Colon (tissue), 2 donors: Measurements from ENCODE around the gene CPN2.

ENCODE experiments used
- FAIRE-seq: peaks from 2 replicates; lab custom pipeline; 2012; peaks lifted over from hg19 to GRCh38; lab: Jason Lieb, UNC
- donor health status: control.
- donor health status: control.

The CPN2 gene

DNA sequence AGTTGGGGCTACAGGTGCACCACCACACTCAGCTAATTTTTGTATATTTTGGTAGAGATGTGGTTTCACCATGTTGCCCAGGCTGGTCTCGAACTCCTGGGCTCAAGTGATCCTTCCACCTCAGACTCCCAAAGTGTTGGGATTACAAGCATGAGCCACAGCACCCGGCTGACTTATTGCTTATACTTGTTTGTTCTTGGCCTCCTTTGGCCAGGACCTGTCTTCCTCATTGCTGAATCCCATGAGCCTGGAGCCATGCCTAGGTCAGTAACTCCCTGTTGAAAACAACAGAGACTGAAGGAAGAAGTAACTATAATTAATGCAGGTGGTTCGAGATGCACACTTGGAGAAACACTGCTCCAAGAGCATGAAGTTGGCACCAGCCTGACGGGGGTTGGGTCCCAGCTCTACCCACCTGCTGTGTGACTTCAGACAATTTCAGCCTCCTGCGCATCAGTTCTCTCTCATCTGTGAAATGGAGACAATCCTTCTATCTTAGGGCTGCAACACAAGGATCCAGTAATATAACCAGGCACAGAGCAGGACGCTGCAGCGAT lies 38.9 kb downstream of the CPN2 start:
- no peak for FAIRE-seq

DNA sequence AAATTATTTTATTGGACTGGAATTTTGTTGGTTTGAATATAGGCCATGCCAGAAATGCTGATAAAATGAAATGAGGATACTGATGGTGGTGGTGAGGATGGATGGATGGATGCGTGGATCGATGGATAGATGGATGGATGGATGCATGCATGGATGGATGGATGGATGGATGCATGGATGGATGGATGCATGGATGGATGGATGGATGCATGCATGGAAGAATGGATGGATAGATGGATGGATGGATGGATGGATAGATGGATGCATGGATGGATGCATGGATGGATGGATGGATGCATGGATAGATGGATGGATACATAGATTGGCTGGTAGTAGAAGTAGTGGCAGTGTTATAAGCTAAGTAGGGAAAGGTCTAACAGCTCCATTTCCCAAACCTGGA lies 40.1 kb downstream of the CPN2 start:
- no peak for FAIRE-seq

DNA sequence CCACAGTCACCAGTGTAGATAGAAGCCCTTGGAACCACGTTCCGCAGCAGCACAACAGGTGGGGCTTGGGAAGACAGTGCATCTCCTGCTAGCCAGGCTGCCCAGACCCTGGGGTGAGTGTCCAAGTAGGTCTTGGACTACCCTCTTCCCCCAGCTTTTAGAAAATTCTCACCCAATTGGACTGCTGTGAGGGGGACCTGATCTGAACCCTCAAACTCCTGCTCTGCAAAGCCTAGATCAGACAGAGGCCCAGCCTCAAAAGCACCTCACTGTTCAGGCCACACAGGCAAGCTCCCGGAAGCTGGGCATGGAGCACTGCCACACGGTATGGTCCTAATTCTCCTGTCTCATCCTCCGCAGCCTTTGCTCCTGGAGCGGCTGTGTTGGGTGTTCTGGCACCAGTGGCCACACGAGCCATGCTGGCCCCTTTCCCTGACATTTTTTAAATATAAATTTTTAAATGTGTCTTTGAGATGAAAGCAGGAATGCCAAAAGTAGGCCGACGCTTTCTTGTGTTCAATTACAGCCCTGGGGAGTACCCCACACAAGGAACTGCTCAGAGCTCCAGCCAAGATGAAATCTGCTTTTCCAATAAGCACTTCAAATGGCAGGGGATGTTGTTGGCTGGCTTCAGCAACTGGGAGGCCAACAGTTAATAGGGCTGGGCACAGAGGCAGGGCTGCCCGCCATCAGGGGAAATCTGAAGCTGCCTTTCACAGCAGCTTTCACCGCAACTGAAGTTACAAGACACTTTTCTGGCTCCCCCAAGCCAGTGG lies 40.9 kb downstream of the CPN2 start:
- FAIRE-seq = no peak

DNA sequence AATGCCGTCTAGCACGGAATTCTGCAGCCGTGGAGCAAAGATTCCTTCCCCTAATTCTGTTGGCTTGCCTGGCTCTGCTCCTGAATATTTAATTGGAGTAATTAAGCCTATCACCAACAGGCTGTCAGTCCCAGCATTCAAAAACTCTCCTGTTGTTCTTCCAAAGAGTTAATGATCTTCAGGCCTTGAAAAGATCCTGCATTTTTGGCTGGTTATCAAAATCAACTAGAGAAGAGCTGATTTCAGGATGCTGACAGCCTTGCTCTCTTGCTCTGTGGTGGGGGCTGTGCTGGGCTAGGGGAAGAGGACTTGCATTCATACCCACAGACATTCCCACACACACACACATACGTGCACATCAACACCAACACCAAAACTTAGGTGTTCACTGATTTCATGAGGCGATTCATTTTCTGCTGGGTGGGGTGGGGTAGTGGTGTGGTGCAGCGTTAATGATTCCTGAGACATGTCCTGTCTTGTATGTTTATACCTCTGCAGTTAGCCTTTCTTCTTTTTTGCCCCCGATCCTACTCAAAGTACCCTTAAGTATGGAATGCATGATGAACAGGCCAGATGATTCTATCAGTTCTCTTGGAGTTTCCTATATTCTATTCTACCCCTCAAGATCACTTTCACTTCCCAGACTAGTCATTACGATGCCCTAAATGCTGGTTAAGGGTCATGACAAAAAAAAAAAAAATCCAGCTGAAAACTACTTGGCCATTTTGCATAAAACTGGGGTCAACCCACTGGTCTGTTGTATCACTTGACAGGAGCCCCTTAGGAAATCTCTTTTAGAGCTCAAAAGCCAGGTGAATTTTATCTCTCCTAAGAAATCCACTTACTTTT lies 42.3 kb downstream of the CPN2 start:
- no peak for FAIRE-seq

DNA sequence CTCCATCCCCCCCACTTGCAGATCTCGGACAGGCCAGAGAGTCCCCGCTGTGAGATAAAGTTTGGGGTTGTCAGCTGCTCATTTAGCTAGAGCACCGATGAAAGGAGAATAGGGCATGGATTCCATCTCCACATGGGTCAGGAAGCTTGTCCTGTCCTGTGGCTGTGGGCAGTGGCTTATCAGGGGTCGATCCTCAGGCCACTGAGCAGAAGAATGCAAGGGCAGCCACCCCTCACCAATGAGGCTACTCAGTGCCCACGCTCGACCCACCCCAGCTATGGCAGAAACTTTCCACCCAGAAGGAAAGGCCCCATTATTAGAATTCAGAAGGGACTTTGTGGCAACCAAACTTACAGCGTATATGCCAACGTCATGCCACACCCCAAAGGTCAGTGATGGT lies 43.3 kb downstream of the CPN2 start:
- no peak for FAIRE-seq

DNA sequence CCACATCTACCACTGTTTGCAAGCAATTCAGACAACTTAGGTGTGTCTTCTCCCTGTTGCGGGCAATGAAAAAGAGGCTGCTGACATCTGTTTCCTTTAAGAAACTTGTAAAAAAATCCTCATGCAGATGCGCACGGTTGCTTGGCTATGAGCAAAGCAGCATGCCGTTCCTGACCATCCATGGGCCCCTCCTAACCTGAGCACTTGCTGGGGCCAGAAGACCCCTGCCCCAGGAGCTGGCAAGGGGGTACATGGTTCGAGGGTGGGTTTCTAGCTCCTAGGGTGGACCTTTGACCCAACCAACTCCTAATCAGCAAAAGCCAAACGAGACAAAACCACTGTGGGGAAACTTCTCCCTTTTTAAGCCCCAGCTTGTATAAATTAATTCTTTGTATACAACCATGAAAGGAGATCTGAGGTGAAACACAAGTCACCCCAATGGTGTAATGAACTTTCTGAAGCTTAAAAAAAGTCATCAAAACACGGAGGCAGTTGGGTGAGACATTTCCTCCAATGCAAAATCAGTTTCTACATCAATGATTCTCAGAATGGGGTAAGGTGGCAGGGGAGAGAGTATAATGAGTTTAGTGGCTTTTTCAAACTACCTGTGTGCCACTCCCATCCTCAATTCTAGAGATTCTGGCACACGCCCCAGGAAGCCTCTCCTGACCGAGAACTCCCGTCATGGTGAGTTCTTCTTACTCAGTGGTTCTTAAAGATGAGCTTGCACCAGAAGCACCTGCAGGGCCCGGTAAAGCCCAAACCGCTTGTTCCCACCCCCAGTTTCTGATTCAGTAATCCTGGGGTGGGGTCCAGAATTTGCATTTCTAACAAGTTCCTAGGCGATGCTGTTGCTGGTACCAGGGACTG lies 44.1 kb downstream of the CPN2 start:
- no peak for FAIRE-seq

DNA sequence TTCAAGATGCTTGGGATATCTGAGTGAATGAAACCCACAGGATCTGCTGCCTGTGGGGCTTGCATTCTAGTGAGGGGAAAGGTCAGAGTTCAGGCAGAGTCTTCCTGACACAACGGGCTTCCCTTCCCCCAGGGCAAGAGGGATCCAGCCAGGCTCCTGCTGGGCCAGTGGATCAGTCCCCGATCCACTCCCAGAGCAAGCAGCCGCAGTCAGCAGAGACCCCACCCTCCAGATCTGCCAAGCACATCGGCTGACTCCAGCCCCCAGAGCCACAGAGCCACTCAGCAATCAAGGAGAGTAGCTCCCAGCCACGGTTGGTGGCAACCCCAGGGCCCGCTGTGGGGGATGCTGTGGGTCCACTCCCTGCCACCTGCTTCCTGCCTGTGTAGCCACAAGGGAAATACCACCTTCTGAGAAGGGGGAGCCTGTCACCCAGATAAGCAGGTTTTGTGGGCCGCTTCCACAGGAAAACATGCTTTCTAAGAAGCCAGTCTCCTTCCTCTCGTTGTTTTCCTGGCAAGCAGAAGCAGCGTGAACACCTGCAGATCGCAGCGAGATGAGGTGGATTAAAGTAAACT lies 44.9 kb downstream of the CPN2 start:
- no peak for FAIRE-seq

DNA sequence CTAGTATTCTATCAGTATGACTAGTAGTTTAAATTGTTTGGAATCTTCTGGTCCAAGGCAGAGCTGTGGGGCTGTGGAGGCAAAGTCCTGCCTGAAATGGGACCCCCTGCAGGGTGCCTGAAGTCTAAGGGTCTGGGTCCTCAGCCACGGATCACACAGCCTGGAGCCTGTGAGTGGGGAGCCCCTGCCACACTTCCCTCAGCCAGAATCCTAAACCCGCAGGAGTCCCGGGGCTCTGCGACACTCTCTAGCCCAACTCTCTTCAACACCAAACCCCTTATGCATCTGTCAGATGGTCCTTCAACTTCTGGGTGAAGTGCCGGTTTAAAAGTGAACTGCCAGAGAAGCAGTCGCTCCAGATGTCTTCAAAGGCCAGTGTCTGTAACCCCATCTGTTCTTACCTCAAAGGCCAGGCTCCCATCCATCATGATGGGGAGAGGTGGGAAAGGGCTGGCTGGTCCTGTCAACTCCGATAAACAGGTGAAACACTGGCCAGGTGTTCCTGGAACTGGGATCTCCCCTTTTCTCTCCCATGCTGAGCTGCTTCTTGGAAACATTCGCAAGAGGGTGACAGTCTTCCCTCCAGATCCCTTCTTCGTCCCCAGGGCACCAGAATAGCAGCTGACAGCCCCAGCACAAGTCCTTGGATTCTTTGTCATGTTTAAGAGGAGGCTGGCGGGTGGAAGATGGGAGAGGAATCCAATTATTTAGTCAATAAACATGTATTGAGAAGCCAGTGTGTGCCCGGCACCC lies 45.6 kb downstream of the CPN2 start:
- no peak for FAIRE-seq

DNA sequence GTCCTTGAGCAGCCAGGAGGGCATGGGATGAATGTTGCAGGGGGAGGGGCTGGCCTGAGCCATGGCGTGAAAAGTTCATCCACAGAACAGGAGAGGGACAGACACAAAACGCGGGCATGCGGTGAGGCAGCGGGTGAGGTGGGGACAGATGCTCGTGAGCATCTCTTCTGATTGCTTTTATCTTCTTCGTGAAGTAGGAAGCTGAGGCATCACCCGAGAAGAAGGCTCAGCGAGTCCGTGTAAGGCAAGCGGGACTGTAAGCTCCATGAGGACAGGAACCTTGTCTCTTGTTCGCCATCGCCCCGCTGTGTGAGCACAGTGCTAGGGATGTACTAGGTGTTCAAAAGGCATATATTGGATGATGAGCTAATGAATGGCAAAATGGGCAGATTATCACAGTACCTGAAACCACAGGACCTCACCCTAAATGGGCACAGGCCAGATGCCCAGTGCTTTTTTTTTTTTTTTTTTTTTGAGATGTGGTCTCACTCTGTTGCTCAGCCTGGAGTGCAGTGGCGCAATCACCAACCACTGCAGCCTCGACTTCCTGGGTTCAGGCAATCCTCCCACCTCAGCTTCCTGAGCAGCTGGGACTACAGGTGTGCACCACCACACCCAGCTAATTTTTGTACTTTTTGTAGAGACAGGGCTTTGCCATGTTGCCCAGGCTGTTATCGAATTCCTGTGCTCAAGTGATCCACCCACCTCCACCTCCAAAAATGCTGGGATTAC lies 46.8 kb downstream of the CPN2 start:
- no peak for FAIRE-seq

DNA sequence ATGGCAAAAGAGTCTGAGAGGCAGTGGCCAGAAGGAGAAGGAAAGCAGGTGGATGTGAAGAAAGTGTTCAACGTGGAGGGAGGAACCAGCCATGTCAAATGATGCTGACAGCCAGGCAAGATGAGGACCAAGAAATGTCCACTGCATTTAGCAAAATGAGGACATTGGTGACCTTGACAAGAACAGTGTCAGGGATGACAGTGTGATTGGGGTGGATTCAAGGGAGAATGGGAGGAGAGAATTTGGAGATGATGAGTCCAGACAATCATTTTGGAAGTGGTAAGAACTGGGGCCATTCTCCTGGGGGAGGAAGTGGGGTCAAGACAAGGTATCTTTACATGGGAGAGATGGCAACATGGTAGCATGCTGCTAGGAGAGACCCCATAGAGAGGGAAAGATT lies 47.4 kb downstream of the CPN2 start:
- no peak for FAIRE-seq

DNA sequence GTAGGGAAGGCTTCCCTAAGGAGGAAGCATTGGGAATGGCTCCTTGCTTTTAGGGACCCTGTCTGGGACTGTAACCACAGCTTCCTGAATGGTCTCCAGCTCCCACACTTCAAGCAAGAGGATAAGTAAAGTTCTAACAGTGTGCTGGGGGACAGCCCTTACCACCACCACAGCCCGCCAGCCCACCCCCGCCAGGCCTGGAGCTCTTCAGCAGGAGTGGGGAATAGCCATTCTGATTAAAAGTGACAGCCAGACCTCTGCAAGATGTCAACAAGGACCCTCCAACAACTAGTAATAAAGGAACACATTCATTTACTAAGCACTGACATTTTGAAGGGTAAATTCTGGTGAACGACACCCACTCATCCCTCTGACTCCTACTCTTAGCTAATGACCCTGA lies 49.4 kb downstream of the CPN2 start:
- no peak for FAIRE-seq

DNA sequence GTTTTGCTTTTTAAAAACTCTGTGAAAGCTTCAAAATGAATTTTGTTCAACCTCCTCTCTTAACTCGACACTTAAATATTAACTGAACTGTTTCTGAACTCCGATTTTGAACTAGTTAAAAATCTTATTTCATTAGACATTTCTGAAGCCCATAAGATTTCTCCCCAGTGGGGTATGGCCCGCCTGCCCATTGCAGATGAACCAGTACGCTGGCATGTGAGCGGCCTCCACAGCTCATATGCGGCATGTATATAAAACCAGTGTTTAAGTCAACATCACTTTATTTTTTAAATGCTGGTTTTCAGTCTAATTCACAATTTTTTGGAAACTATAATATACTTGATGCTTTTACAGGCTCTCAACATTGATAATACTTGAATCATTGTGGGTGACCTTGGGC lies 50.2 kb downstream of the CPN2 start:
- no peak for FAIRE-seq

DNA sequence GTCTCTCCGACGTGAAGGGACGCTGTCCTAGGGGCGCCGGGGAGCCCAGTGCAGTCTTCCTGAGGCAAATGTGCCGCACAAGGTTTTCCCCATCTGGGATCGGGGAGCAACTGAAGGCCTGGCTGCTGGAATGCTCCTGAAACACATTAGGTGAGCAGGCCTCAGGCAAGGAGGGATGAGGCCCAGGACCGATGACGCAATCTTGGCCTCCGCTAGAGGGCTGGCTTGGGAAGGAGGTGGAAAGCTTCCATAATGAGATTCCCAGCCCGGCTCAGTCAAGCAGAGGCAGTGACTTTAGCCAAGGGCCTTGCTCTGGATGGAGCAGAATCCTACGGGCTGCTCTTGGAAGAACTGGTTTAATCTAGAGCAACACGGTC lies 50.8 kb downstream of the CPN2 start:
- no peak for FAIRE-seq

DNA sequence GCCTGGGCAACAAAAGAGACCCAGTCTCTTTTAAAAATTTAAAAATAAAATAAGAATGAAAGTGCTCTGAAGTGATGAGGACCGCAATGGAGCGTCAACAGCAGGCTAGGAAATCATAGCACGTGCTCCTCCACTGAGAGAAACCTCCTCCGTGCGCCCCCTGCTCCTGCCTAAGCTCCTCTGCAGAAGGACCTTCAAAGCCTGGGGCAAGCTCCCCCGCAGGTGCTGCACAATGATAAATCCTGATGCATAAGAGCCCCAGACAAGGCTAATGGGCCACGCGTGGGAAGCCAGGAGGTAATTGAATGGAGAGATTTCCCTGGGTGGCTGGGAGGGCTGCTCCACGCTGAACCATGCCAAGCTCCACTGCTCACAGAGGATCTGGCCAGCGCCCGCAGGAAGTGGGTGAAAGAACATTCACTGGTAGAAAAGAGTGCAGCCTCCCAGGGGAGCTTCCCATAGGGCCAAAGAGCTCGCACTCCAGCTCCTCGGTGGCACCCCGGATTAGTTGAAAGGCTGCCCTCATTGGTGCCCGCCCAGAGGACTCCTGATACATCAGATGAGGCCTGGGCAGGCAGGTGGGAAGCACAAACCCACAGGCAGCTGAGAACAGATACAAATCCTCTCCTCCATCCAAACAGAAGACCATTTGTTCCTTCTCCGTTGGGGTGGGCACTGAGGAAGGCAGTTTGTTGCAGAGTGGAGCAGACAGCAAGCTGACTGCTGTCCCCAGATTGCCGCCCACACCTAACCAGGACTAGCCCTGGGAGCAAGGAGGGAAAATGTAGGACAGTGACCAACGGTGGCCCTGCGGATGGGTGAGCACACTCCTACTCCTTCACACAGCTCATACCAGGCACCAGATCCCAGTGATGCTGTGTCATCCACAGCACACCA lies 52.5 kb downstream of the CPN2 start:
- FAIRE-seq = no peak

DNA sequence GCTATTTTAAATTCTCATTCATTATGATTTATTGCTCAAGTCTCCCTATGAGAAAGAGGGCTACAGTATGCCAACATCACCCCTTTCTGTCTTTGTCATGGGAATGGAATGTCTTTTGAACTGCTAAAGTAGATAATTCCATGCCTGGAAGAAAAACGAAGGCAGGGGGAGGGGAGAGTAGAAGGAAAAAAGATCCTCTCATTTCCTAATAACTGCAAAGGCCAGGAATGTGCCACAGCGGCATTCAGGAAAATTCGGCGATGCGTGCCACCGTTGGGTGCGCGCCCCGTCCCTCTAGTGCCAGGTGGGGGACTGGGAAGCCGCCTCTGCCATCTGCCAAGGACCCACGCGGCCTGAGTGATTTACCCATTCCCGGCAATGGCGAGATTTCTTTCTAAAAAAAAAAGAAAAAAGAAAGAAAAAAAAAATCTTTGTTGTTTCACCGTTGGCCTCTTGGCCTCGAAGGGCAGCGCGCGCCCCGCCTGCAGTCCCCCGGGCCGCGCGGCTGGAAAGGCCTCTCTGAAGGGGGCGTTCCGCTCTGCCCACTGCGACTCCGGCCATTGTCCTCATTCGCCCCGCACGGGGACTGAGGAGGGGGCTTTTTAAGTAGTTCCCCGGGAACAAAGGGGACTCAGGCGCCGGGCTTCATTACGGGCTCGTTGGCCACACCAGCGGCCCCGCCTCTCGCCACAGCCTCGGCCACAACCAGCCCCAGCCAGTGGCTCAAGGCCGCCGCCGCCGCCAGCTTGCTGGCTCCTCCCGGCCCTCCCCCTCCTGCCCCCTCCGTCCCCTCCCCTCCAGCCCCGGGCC lies 54.5 kb downstream of the CPN2 start:
- FAIRE-seq = no peak

DNA sequence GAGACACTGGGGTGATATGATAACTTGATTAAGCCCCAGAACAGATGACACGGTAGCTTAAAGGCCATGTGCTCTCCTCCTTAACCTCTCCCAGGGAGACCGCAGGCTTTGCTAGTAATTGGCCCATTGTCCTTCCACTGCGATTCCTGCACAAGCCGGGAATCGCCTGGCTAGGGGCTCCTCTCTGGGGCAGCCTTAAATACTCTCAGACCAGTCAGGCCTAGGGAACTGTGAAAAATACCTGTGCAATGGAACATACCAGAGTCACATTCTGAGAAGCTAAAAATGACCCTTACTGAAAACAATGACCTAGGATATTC lies 56.3 kb downstream of the CPN2 start:
- FAIRE-seq = no peak

DNA sequence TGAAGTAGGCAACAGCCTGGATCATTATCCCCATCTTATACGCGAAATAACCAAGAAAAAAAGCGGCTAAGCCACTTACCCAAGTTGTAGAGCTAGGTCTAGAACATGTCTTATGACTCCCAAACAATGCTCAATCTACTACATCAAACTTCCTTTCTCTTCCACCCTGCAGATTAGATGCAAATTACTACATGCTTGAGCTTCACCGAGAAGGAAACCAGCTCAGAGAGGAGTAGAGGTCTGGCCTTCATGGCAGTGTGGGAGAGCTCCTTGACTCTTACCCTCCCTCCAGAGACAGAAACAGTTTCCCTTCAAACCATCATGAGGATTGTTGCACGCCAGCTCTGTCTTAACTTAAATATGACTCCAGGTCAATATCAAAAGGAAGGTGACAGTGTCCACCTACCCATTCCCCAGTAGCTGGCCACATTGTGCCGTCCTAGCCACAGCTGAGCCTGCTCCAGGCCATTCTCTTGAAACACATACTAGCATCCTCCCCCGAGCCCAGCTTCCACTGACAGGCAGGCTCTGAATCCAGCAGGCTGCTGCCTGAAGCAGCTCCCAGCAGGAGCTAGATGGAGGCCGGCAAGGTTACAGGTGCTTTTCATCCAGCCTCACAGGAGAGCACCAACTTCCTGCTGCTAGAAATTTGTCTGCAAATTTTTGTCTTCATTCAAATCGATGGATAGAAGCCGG lies 56.8 kb downstream of the CPN2 start:
- FAIRE-seq = no peak

DNA sequence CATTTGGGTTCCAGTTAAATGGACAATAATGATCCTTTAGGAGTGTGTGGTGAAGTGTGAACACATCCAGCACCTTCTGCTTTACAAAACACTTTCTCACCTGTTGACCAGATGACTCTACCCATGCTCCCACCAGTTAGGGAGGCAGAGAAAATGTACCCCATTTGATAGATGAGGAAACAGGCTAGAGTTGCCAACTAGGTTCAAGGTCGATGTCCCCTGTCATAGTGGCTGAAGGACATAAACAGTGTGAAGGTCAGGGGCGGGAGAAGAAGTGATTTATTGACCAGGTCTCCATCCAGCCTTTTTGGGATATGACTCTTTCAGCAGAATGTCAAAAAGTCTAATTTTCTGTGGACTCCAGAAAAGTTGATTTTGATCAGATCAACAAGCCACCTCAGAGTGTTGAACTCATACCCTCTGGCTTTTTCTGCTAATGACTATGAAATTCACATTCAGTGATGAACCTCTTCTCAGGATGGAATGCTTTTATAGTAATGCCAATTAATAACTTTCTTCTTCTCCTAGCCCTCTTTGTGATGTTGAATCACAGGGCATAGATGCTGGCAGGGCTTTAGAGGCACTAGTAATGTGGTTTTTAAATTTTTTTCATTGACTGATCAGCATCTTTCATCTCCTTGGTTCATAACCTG lies 57.5 kb downstream of the CPN2 start:
- FAIRE-seq = no peak
